Measurements from ENCODE around the gene RFTN1. TPM values are rescaled to one million over a fixed set of nuclear protein-coding genes. Genes with fewer than 3 reads are reported as not detected.

The RFTN1 gene
- total RNA-seq, 6 experiments from 2014 or later: 15.1 to 36.0 (median 19.8) TPM

DNA sequence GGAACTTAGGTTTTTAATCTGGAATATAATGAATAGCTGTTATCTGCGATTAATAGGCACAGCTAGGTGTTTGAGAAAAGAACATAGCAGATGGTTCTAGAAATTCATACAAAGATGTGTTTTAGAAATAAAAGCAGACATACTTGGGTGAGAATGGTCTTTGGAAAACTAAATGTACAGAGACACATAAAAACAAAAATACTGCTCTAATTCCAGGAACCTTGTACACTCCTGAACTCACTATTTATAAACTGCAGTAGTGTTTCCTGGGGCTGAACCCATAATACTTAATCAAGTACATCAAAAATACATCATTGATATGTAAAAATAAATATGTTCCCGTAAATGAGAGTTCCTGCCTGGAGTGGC lies 143.0 kb downstream of the RFTN1 start:
- ATAC-seq (no peak), DNase-seq (no peak)
- Histone ChIP-seq H3K36me3 (peaks cover 0 to 8% (median 0%) of the 10 kb centered on the region in 4 donors), H3K27me3 (no peaks in the 10 kb centered on the region), H3K27ac (no peak overlapping the region), H3K9me3 (no peaks in the 10 kb centered on the region), H3K4me3 (no peak overlapping the region), H3K4me1 (no peaks in the 10 kb centered on the region)
- 85% methylated on average over 2 of the region's 2 CpGs for WGBS (ENCODE audit: insufficient coverage, low coverage, low lambda C conversion rate, missing lambda C conversion rate)
- no peak for TF ChIP-seq POLR2A (IDR thresholded peaks at IDR 0.05)
- TF ChIP-seq, protein P1, sequence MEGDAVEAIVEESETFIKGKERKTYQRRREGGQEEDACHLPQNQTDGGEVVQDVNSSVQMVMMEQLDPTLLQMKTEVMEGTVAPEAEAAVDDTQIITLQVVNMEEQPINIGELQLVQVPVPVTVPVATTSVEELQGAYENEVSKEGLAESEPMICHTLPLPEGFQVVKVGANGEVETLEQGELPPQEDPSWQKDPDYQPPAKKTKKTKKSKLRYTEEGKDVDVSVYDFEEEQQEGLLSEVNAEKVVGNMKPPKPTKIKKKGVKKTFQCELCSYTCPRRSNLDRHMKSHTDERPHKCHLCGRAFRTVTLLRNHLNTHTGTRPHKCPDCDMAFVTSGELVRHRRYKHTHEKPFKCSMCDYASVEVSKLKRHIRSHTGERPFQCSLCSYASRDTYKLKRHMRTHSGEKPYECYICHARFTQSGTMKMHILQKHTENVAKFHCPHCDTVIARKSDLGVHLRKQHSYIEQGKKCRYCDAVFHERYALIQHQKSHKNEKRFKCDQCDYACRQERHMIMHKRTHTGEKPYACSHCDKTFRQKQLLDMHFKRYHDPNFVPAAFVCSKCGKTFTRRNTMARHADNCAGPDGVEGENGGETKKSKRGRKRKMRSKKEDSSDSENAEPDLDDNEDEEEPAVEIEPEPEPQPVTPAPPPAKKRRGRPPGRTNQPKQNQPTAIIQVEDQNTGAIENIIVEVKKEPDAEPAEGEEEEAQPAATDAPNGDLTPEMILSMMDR (IDR thresholded peaks at IDR 0.05): no peak
- intact Hi-C loops (cut with DNase I): no loop called here

DNA sequence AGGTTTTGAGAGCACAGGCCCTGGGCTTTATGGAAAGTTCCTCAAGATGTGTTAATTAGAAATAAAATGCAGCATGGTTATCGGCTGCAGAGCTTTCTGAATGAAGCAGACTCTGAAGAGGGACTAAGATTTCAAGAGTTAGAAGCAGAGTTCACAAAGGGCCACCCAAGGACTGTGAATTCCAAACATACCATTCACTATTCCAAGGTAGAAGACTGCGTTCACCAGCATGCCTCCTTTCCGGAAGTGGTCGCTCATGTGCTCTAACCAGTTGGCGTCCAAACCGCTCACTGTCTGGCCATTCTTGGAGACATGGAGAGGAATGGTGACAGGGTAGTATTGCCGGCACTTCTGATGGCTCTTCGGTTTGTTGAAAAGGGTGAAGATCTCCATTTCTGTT lies 143.6 kb downstream of the RFTN1 start:
- no peaks in the 10 kb centered on the region for H3K4me1 ChIP-seq
- DNase-seq: no peak

DNA sequence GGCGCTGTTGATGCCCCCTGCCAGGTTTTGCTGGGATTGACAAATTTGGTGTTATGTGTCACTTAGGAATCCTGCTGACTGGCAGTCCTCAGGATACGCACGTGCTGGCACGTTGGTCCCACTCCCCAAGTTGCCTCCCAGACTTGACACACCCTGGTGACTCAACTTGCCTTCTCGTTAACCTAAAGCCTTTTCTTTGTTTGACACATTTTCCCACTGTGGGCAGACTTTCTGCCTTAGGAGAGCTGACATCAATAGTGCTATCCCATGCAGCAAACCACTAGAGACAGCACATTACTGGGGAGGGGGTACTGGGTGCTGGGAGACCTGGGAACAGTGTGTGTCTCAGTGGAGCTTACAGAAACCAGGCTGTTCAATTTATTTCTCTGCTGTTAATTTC lies 144.2 kb downstream of the RFTN1 start:
- intact Hi-C loops (cut with DNase I): no loop called here
- Histone ChIP-seq H3K36me3 (peaks cover 0 to 8% (median 0%) of the 10 kb centered on the region in 4 donors), H3K4me3 (no peak overlapping the region), H3K9me3 (no peaks in the 10 kb centered on the region), H3K4me1 (no peaks in the 10 kb centered on the region), H3K27me3 (no peaks in the 10 kb centered on the region), H3K27ac (no peak overlapping the region)
- DNase-seq: no peak
- ATAC-seq: no peak
- no peak for TF ChIP-seq POLR2A (IDR thresholded peaks at IDR 0.05)
- TF ChIP-seq, protein P1 (IDR thresholded peaks at IDR 0.05): no peak
- WGBS (ENCODE audit: insufficient coverage, low coverage, low lambda C conversion rate, missing lambda C conversion rate): 83% methylated on average over 5 of the region's 5 CpGs

More for the DNA sequence above, 143.6 kb downstream of the RFTN1 start:
- TF ChIP-seq, protein P1 (IDR thresholded peaks at IDR 0.05): no peak
- TF ChIP-seq POLR2A (IDR thresholded peaks at IDR 0.05): no peak
- Histone ChIP-seq H3K36me3 (peaks cover 0 to 8% (median 0%) of the 10 kb centered on the region in 4 donors), H3K4me3 (no peak overlapping the region), H3K27ac (no peak overlapping the region), H3K27me3 (no peaks in the 10 kb centered on the region), H3K9me3 (no peaks in the 10 kb centered on the region)
- no peak for ATAC-seq
- WGBS (ENCODE audit: insufficient coverage, low coverage, low lambda C conversion rate, missing lambda C conversion rate): 100% methylated on average over 6 of the region's 8 CpGs
- intact Hi-C loops (cut with DNase I): no loop called here

DNA sequence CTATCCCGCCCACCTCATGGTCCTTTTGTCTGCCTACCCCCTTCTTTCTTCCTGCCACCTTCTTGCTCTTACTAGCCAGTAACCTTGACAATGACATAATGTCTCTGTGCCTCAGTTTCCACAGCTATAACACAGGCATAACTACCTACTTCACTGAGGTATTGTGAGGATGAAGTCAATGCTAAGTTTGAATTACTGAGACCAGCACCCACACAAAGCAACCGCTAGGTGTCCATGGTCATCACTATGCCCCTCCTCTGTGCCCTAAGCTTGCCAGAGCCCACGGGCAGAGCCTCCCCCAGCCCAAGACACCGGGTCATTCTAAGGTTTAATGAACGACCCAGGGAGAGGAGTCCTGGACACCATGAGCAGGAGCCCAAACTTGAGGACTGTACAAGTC lies 146.9 kb downstream of the RFTN1 start:
- intact Hi-C loops (cut with DNase I): no loop called here
- H3K9me3 ChIP-seq: no peaks in the 10 kb centered on the region
- no peaks in the 10 kb centered on the region for H3K27me3 ChIP-seq

More for the DNA sequence above, 146.9 kb downstream of the RFTN1 start:
- H3K27ac ChIP-seq: no peak overlapping the region
- DNase-seq (no peak), ATAC-seq (no peak)
- H3K36me3 ChIP-seq: peaks cover 0 to 10% (median 0%) of the 10 kb centered on the region in 4 donors
- WGBS (ENCODE audit: insufficient coverage, low coverage, low lambda C conversion rate, missing lambda C conversion rate): 100% methylated on average over 1 of the region's 5 CpGs
- H3K4me3 ChIP-seq: no peak overlapping the region
- TF ChIP-seq, protein P1 (IDR thresholded peaks at IDR 0.05): no peak
- TF ChIP-seq POLR2A (IDR thresholded peaks at IDR 0.05): no peak
- H3K4me1 ChIP-seq: no peaks in the 10 kb centered on the region
